Choroid plexus epithelial cell (primary cell): Measurements from ENCODE around the gene SIVA1.

Experiments used
- DNase-seq: peaks from one replicate; pipeline ENCODE4 v3.0.0-alpha.2; 2010; ENCODE audit warnings: low read depth
- H3K4me3 ChIP-seq: 2 replicates; pipeline ENCODE4 v1.5.1; 2011; ENCODE audit warnings: low read depth, mild to moderate bottlenecking, control low read depth, low read length, moderate library complexity
- CTCF ChIP-seq: conservative IDR thresholded peaks from 2 replicates; pipeline ENCODE4 v1.5.1; 2011; ENCODE audit warnings: low read depth, mild to moderate bottlenecking, control low read depth, inconsistent platforms, low read length, moderate library complexity

SIVA1 gene

GRCh38 chr14:104754213-104754851 lies 1.4 kb downstream of the SIVA1 start:
- DNase-seq = no peak
- peak overlapping the region; percentile 99 for H3K4me3 ChIP-seq
- no peak for TF ChIP-seq CTCF

GRCh38 chr14:104755621-104756020 lies 2.7 kb downstream of the SIVA1 start:
- no peak overlapping the region for H3K4me3 ChIP-seq
- no peak for TF ChIP-seq CTCF
- no peak for DNase-seq

- no peak overlapping the region for H3K4me3 ChIP-seq
- no peak for TF ChIP-seq CTCF
- DNase-seq = no peak
Measured at GRCh38 chr14:104756477-104757237, 3.7 kb downstream of the SIVA1 start.

- DNase-seq = no peak
- no peak overlapping the region for H3K4me3 ChIP-seq
- TF ChIP-seq CTCF = no peak
Measured at GRCh38 chr14:104757238-104757585, 4.3 kb downstream of the SIVA1 start.

DNA sequence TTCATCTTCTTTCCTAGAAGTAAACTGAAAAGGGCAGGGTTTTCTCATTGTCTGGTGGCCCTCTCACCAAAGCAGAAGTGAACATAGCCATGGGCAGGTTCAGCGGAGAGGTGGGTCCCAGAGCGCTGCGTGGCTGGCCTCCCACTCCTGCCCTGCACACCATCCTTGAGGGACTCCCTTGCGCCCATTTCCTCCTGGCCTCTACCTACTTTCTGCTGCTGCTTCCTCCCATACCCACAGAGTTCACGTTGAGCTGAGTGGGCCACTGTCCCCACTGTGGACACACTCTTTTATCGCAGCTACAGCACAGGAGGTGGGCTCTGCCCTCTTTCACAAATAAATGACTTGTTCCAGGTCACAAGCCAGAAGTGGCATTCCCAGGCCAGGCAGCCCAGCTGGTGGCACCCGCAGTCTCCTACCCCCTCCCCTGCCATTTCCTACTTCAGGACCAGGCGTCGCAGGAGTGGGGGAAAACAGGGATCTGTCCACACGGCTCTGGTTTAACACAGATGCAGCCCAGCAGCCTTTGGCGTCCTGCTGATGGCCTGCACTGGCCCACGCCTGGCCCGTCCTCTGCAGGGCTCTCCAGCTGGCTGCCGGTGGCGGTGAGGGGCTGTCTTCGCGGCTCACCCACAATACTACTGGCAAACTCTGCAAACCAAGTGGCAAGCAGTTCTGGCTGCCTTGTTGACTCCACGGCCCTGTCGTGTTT lies 4.9 kb downstream of the SIVA1 start:
- no peak for DNase-seq
- no peak for TF ChIP-seq CTCF

GRCh38 chr14:104758981-104759969 lies 6.3 kb downstream of the SIVA1 start:
- H3K4me3 ChIP-seq = no peak overlapping the region
- DNase-seq = no peak
- no peak for TF ChIP-seq CTCF

More for the DNA sequence above, 4.9 kb downstream of the SIVA1 start:
- H3K4me3 ChIP-seq = no peak overlapping the region
